CD4-positive, alpha-beta T cell treated with Interferon alpha-2 for 1 hour (primary cell): Measurements from ENCODE around the gene ZFYVE9.
"Not testable (repeated sequence)": the region's sequence is repeated elsewhere in the genome, so short reads cannot be mapped to it uniquely, and the experiment has no call there.

Experiments used
- DNase-seq, 2 donors: peaks; one replicate each; pipeline ENCODE4 v3.0.0-alpha.2; 2020 to 2022

Gene ZFYVE9

DNA sequence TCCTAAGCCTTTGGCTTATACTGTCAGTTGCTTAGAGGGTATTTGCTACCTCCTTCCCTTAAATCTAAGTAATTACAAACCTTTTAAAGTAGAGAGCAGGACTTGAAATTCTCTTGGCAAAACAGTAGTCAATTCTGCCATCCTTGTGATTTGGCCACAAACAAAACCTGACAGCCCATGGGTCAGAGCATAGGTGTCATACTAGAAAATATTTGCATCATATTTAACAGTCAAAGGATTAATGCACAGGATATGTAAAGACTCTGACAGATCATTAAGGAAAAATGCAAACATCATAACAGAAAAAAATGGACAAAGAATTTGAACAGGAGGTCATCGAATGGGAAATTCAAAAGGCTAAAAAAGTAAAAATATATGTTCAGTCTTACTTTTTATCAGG, 50.5 kb downstream of the ZFYVE9 start:
- no peak for DNase-seq

DNA sequence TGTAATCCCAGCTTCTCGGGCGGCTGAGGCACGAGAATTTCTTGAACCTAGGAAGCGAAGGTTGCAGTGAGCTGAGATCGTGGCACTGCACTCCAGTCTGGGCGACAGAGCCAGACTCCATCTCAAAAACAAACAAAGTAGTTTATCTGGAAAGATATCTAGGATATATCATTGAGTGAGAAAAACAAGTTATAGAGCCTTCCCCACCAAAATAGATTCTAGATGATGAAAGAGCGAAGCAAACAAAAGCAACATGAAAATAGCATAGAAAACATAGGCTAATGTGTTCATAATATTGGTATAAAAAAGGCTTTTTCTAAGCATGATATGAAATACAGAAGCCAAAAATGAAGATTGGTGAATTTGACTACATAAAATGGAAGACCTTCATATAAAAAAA, 52.1 kb downstream of the ZFYVE9 start:
- no peak for DNase-seq

DNA sequence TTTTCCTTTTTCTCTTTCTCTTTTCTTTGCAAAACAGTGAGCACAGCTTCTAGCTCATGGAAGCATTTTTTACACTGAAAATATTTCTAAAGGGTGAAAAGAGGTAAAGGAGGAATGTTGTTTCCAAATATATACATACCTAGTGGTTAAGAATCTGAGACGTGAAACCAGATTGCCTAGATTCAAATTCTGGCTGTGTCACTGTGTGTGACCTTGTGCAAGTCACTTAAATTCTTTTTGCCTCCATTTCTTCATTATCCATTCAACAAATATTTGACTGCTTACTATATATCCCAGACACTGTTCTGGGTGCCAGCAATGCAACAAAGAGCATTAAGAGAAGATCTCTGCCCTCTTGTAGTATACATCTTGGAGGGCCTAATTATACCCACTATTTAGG, 53.3 kb downstream of the ZFYVE9 start:
- no peak for DNase-seq

DNA sequence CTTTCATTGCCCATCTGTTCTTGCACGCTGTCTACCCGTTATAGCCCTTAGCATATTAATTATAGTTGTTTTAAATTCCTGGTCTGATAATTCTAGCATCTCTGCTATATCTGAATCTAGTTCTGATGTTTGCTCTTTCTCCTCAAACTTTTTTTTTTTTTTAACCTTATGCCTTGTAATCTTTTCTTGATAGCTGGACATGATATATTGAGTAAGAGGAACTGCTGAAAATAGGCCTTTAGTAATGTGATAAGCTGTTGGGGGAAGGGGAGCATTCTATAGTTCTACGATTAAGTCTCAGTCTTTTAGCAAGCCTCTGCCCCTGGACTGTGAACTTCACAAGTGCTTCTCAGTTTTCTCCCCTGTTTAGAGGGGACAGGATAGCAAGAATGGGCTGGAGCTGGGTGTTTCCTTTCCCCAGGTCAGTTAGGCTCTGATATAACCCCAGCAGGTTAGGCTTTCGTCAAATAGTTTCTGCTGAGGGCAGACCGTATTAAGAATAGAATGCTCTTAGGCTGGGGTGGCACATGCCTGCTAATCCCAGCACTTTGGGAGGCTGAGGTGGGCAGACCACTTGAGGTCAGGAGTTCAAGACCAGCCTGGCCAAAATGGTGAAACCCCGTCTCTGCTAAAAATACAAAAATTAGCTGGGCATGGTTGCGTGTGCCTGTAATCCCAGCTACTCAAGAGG, 62.2 kb downstream of the ZFYVE9 start:
- no peak for DNase-seq

DNA sequence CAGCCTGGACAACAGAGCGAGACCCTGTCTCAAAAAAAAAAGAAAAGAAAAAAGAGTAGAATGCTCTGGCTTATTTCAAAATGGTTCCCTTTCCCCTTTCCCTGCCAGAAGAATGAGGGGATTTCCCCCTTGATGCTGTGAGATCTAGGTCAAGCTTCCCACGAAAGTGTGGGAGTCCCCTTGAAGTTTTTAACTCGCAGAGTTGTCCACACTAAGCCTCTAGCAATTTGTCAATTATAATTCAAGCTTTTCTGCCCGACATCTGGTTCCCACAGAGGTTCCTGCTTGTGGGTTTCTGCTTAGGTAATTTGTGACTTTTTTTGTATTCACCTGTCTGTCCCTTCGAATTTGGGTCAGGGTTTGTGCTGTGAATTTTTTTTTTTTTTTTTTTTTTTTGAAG, 62.8 kb downstream of the ZFYVE9 start:
- peak in 1 of 2 donors; percentile 1 for DNase-seq

DNA sequence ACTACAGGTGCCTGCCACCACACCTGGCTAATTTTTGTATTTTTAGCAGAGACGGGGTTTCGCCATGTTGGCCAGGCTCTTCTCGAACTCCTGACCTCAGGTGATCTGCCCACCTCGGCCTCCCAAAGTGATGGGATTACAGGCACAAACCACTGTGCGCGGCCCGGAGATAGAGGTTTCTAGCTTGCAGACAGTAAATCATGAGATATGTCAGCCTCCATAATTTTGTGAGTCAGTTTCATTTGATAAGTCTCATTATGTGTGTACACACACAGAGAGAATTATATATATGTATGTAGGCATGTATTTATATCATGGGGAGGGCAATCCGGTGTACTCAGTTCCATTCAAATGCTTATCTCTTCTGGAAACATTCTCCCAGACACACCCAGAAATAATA, 64.8 kb downstream of the ZFYVE9 start:
- DNase-seq = not testable (repeated sequence)

DNA sequence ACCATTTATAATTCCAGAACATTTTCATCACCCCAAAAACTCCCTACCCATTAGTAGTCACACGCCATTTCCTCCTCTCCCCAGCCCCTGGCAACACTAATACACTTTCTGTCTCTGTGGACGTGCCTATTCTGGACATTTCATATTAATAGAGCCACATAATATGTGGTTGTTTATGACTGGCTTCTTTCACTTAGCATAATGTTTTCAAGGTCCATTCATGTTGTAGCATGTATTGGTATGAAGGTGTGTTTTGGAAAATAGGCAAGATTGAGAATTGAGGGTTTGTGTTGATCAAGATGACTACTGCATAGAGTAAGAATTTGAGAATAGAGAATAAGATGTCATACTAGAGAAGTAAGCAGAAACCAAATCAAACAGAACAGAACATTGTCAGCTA, 67.5 kb downstream of the ZFYVE9 start:
- no peak for DNase-seq

DNA sequence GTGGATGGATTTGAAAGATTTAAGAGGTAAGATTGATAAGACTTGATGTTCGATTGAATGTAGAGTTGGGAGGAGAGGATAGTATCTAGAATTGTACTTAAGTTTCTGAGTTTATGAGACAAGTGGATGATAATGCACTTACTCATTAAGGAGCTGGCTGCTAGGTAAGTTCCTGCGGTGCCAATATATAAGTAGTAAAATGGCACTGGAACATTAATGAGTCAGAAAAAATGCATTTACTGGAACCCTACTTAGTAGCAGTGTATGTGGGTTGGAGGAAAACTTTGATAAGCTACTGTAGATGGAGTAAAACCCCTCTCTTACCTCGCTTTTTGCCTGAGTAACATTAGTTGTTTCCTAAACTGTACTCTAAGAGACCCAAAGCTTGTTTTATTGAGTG, 68.2 kb downstream of the ZFYVE9 start:
- DNase-seq = no peak

DNA sequence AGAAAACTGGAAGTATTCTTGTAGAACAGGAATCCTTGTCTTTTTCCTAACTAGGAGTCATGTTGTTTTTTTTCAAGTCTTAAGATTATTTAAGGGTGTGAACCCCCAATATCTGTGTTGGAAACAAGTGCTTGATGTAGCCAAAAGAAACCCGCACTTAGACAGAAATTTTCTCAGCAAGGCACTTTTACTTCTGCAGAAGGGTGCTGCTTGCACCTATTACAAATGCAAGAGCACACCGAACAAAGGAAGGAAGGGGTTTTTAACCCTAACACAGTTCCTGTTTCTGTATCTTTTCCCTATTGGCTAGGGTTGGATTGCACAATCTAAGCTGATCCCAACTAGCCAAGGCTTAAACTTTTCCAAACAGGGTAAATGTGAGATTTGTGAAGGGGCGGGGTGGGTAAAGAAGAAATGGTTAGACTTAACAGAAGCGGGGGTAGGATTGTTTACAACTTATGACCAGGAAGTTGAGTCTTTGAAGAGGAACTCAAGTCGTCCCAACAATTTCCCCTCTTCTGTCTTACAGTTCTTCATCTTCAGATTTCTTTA, 75.1 kb downstream of the ZFYVE9 start:
- DNase-seq = no peak

DNA sequence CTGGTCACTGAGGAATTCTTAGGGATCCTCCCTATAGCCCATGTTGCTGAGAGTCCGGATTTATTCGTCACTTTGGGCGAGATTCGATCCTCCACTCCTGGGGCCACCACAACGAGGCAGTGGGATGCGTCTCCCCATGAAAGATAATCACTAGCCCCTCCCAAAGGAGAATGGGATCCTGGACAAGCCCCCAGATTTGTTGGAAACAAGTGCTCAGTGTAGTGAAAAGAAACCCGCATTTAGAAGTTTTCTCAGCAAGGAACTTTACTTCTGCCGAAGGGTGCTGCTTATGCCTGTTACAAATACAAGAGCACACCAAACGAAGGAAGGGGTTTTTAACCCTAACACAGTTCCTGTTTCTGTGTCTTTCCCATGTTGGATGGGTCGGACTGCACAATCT, 83.3 kb downstream of the ZFYVE9 start:
- no peak for DNase-seq

DNA sequence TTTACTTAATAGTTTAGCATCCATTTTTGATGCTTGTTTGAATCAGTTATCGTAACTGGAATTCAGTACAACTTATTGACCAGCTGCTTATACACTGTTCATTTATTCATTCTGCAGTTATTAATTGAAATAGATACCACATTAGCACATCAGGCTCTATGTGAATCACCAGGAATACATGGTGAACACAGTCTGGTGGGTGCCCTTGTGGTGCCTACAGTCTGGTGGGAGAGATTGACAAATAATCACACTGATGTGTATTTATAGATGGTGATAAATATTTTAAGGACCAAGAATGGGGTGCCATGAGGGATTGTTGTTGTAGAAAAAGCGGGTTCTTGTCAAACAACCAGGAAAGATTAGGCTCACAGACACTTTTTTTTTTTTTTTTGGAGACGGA, 87.6 kb downstream of the ZFYVE9 start:
- DNase-seq = no peak

DNA sequence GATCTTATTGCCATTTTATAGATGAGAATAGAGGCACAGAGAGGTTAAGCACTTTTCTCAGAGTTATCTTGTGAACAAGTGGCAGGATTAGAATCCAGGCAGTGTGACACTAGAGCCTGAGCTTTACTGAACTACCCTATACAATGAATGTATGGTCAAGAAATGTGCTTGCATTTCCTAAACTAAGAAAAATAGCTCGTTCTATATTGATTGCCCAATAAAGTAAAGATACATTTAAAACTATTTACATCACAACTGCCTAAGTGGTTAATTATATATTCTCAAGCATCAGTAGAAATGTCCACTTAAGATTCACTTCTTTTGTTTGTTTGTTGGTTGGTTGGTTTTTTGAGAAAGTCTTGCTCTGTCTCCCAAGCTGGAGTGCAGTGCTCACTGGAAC, 91.6 kb downstream of the ZFYVE9 start:
- no peak for DNase-seq

DNA sequence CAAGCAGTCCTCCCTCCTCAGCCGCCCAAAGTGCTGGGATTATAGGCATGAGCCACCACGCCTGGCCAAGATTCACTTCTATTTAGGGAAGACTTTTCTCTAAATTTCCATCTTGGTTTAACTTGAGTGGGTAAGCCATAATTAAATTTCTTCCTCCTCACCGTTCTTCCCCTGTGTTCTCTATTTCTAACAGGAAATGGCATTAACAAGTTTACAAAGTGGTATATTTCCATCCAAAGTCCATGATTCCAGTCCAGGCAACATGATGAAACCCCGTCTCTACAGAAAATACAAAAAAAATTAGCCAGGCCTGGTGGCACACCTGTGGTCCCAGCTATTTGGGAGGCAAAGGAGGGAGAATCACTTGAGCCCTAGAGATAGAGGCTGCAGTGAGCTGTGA, 92.1 kb downstream of the ZFYVE9 start:
- no peak for DNase-seq

DNA sequence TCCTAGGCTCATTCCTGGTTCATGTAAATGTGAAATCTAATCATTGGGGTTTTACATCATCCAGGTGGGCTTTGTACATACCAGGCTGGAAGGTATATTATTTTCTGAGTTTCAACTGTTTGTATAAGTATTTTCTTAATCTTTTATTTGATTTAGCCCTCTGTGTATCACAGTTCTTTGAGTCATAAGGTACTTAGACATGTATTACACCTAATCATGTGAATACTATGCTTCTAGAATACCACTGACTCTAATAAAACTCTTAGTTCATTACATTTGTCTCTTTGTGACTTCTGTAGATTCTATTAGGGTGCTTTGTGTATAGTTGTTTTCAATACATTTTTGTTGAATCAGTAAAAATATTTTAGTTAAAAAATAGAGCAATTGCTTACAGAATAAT, 92.8 kb downstream of the ZFYVE9 start:
- no peak for DNase-seq

DNA sequence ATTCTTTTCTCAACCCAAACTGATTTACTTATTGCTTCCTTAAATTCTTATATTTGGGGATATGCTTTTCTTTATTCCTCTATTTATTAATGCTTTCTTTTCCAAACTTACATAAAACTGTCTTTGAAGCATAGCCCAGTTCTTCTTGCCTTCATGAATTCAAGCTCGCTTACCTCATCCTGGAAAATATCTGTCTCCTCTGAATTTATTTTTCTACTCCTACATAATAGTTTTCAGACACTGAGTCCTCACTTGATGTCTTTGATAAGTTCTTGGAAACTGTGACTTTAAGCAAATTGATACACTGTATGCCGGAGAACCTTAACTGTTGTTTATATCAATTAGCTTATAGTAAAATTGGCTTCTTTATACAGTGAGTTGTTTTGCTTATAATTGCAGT, 93.8 kb downstream of the ZFYVE9 start:
- DNase-seq = no peak

DNA sequence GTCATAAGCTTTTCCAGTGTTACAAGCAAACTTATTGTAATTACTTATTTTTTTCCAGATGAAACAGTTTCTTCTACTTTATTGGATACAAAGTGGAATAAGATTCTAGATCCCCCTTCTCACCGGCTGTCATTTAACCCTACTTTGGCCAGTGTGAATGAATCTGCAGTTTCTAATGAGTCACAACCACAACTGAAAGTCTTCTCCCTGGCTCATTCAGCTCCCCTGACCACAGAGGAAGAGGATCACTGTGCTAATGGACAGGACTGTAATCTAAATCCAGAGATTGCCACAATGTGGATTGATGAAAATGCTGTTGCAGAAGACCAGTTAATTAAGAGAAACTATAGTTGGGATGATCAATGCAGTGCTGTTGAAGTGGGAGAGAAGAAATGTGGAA, 95.5 kb downstream of the ZFYVE9 start:
- DNase-seq = no peak

DNA sequence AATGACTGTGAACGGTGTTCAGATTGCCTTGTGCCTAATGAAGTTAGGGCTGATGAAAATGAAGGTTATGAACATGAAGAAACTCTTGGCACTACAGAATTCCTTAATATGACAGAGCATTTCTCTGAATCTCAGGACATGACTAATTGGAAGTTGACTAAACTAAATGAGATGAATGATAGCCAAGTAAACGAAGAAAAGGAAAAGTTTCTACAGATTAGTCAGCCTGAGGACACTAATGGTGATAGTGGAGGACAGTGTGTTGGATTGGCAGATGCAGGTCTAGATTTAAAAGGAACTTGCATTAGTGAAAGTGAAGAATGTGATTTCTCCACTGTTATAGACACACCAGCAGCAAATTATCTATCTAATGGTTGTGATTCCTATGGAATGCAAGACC, 96.6 kb downstream of the ZFYVE9 start:
- no peak for DNase-seq

DNA sequence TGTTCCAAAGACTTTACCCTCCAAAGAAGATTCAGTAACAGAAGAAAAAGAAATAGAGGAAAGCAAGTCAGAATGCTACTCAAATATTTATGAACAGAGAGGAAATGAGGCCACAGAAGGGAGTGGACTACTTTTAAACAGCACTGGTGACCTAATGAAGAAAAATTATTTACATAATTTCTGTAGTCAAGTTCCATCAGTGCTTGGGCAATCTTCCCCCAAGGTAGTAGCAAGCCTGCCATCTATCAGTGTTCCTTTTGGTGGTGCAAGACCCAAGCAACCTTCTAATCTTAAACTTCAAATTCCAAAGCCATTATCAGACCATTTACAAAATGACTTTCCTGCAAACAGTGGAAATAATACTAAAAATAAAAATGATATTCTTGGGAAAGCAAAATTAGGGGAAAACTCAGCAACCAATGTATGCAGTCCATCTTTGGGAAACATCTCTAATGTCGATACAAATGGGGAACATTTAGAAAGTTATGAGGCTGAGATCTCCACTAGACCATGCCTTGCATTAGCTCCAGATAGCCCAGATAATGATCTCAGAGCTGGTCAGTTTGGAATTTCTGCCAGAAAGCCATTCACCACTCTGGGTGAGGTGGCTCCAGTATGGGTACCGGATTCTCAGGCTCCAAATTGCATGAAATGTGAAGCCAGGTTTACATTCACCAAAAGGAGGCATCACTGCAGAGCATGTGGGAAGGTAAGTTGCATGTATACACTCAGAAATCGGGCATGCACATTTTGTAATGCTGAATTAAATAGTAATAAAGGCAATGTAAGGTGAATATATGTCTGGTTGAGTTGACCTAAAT, 97.2 kb downstream of the ZFYVE9 start:
- no peak for DNase-seq

DNA sequence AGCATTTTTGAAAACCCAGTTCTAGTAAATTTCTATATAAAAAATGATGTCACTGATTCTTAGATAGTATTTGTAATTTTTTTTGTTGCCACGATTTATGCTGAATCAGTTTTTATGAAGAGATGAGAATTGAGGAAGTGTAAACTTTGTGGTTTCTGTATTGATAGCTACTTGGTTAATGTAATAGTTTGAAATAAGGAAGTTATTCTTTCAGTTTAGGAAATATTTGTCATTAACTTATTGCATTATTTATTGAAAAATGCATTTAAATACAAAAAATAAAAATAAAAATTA, 97.8 kb downstream of the ZFYVE9 start:
- DNase-seq = no peak

DNA sequence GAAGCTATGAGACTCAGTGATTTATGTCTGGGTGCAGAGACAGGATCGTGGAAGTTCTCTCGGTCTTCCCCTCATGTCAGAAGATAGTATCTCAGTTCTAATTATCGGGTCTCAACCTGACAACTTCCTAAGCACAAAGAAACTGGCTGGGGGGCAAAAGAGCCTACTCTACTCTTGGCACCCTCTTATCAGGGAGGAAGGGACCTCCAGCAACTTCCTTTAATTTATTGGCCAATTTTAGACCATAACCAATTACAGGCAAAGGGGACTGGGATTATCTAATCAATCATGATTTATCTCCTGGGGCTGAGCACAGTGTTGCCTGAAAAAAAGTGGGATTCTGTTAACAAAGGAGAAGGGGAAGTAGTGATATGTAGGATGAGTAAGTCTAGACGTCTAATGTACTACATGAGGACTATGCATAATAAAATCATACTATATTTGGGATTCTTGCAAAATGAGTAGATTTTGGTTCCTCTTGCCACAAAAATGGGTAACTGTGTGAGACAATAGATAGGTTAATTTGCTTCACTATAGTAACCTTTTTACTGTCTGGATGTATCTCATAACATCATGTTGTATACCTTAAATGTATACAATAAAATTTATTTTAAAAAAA, 98.8 kb downstream of the ZFYVE9 start:
- DNase-seq = no peak

DNA sequence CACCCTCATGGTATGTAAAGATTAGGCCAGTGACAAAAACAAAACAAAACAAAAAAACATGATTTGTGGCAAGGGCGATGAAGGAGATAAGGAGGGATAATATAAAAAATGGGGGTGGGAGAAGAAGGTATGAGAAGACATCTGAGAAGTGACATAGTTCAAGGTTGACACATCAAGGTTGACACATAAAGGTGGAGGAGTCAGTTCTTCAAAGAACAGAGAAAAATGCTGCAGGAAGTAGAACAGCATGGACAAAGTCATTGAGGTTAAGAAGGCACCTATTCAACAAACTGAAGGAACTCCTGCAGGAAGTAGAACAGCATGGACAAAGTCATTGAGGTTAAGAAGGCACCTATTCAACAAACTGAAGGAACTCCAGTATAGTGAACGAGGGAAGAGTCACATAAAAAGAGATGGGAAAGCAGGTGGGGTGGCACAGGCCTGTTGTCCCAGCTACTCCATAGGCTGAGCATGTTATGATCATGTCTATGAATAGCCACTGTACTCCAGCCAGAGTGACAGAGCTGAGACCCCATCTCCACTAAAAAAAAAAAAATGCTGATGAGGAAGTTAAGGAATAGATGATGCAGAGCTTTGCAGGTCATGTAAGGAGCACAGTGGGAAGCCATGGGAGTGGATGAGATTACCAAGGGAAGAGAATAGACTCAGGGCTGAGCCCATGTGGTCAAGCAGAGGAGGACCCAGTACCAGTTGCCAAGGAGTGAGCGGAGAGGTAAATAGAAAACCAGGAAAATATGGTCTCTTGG, 101.5 kb downstream of the ZFYVE9 start:
- no peak for DNase-seq

DNA sequence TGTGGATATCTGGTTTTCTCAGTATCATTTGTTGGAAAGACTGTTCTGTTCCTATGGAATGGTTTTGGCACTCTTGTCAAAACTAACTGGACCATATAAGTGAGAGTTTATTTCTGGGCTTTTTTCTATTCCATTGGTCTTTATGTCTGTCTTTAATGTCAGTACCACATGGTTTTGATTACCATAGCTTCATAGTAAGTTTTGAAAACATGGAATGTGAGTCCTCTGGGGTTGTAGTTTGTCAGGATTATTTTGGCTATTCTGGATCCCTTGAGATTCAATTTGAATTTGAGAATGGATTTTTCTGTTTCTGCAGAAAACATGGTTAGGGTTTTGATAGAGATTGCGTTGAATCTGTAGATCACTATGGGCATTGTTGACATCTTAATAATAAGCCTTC, 107.9 kb downstream of the ZFYVE9 start:
- no peak for DNase-seq

DNA sequence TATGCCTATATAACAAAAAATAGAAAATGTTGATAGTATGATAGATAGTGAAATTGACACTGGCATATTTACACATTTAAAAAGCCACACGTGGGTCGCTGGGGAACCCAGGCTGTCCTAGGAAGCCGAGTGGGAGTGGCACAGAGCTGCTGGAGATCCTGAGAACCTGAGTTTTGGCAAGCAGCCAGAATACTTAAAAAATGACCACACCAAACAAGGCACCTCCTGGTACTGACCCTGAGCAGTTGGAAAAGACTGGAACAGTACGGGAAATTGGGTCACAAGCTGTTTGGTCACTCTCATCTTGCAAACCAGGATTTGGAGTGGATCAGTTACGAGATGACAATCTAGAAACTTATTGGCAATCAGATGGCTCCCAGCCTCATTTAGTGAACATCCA, 111.5 kb downstream of the ZFYVE9 start:
- no peak for DNase-seq
